Neural progenitor cell (in vitro differentiated cells): Measurements from ENCODE around the gene ABHD2. TPM values are rescaled to one million over a fixed set of nuclear protein-coding genes. Genes with fewer than 3 reads are reported as not detected.

ENCODE experiments used
- DNase-seq: peaks from one replicate; pipeline ENCODE4 v3.0.0-alpha.2; 2016; ENCODE audit warnings: low spot score
- H2AFZ ChIP-seq: fragments of 200-600 bp; sonication (generic); replicated peaks from 2 replicates; pipeline ENCODE4 v1.6.1; 2016; ENCODE audit warnings: antibody characterized with exemption
- H3F3A ChIP-seq: fragments of 200-600 bp; sonication (generic); 2 replicates; pipeline ENCODE4 v1.6.1; 2016; ENCODE audit warnings: antibody characterized with exemption, low read depth
- H3K27ac ChIP-seq: fragments of 200-600 bp; sonication (generic); 2 replicates; pipeline ENCODE4 v1.5.1; 2016; ENCODE audit warnings: mild to moderate bottlenecking
- H3K27me3 ChIP-seq: fragments of 200-600 bp; sonication (generic); 2 replicates; pipeline ENCODE4 v1.6.1; 2016; ENCODE audit warnings: mild to moderate bottlenecking, moderate library complexity
- H3K36me3 ChIP-seq: fragments of 200-600 bp; sonication (generic); 2 replicates; pipeline ENCODE4 v1.5.1; 2016
- H3K4me1 ChIP-seq: fragments of 200-600 bp; sonication (generic); 2 replicates; pipeline ENCODE4 v1.6.1; 2016; ENCODE audit warnings: mixed run types
- H3K4me2 ChIP-seq: fragments of 200-600 bp; sonication (generic); 2 replicates; pipeline ENCODE4 v1.6.1; 2016
- H3K4me3 ChIP-seq: fragments of 200-600 bp; sonication (generic); 2 replicates; pipeline ENCODE4 v1.5.1; 2016
- H3K79me2 ChIP-seq: fragments of 200-600 bp; sonication (generic); 2 replicates; pipeline ENCODE4 v1.6.1; 2016; ENCODE audit warnings: low read depth
- H3K9ac ChIP-seq: fragments of 200-600 bp; sonication (generic); 2 replicates; pipeline ENCODE4 v1.6.1; 2016
- H3K9me3 ChIP-seq: fragments of 200-600 bp; sonication (generic); 2 replicates; pipeline ENCODE4 v1.5.1; 2016; ENCODE audit warnings: low read depth
- H4K20me1 ChIP-seq: fragments of 200-600 bp; sonication (generic); 2 replicates; pipeline ENCODE4 v1.6.1; 2016; ENCODE audit warnings: low read depth
- H3K27ac Mint-ChIP-seq: 3 replicates; pipeline ENCODE4 v1.8.0; 2021; ENCODE audit warnings: mixed read lengths
- H3K27me3 Mint-ChIP-seq: 2 replicates; pipeline ENCODE4 v1.8.0; 2022; ENCODE audit warnings: low read depth, mild to moderate bottlenecking, inconsistent platforms, moderate library complexity, mixed read lengths; ENCODE audit not compliant: insufficient read depth
- H3K36me3 Mint-ChIP-seq: 3 replicates; pipeline ENCODE4 v1.8.0; 2021; ENCODE audit warnings: mixed read lengths
- H3K4me1 Mint-ChIP-seq: 3 replicates; pipeline ENCODE4 v1.8.0; 2021; ENCODE audit warnings: mixed read lengths
- H3K4me3 Mint-ChIP-seq: 3 replicates; pipeline ENCODE4 v1.8.0; 2021; ENCODE audit warnings: mild to moderate bottlenecking, moderate library complexity, mixed read lengths
- H3K9me3 Mint-ChIP-seq: 3 replicates; pipeline ENCODE4 v1.8.0; 2020; ENCODE audit warnings: mixed read lengths
- CTCF ChIP-seq: fragments of 200-600 bp; sonication (generic); IDR thresholded peaks from 2 replicates; pipeline ENCODE4 v1.5.1; 2017; ENCODE audit warnings: antibody characterized with exemption, mild to moderate bottlenecking
- EZH2 ChIP-seq: fragments of 200-600 bp; sonication (generic); IDR thresholded peaks from 2 replicates; pipeline ENCODE4 v1.6.1; 2017; ENCODE audit warnings: antibody characterized with exemption, mild to moderate bottlenecking, moderate library complexity
- EZH2phosphoT487 ChIP-seq: fragments of 200-600 bp; sonication (generic); IDR thresholded peaks from 2 replicates; pipeline ENCODE4 v1.6.1; 2017; ENCODE audit warnings: antibody characterized with exemption
- total RNA-seq: library from RNA; depleted of rRNA; stranded (reverse); fragments of >200 nt; gene quantifications from 2 replicates; pipeline ENCODE4 v1.2.3, GENCODE V29; 2015; ENCODE audit warnings: low replicate concordance

The ABHD2 gene
- total RNA-seq, 1 donor from 2014 or later = 10.9 TPM

DNA sequence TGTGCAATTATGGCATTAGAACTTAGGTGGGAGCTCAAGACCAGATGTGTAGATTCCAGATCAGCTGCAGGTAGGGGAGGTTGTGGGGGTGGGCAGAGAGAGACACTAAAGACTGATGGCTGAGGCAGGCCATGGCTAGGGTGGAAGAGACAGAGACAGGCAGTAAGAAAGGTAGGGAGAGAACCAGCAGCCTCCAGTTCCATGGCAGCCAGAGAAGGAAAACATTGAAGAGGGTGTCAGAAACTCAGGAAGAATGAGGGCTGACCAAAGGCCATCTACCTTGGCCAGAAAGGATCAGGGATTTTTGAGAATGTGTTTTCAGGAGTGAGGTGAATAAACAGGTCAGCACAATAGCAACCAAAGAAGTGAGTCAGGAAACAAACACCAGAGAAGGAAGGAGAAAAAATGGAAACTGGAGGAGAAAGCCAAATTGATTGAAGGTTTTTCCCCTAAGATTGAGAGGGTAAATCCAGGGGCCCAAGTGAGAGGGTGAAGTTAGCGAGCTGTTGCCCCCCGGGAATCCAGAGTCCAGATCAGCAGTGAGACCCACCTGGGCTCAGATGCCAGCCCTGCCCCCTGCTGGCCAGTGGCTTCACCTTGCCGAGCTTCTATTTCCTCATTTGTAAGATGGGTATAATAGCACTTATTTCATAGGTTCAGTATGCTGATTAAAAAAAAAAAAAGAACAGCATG lies 41.0 kb downstream of the ABHD2 start:
- Histone ChIP-seq H3K4me3 (no peak overlapping the region), H2AFZ (no peak overlapping the region), H3F3A (no peaks in the 10 kb centered on the region), H3K27ac (no peak overlapping the region), H3K27me3 (no peaks in the 10 kb centered on the region), H3K4me2 (no peak overlapping the region), H3K9ac (no peak overlapping the region), H4K20me1 (no peaks in the 10 kb centered on the region), H3K4me1 (no peaks in the 10 kb centered on the region), H3K9me3 (no peaks in the 10 kb centered on the region), H3K79me2 (no peaks in the 10 kb centered on the region), H3K36me3 (no peaks in the 10 kb centered on the region)
- H3K9me3 Mint-ChIP-seq = no peaks in the 10 kb centered on the region
- TF ChIP-seq CTCF = peak; percentile 90
- TF ChIP-seq EZH2phosphoT487 = no peak
- no peak for TF ChIP-seq EZH2
- no peak overlapping the region for H3K4me3 Mint-ChIP-seq
- no peak overlapping the region for H3K27ac Mint-ChIP-seq
- peak; percentile 70 for DNase-seq
- no peaks in the 10 kb centered on the region for H3K27me3 Mint-ChIP-seq
- H3K4me1 Mint-ChIP-seq = peaks cover 2% of the 10 kb centered on the region
- peaks cover 13% of the 10 kb centered on the region for H3K36me3 Mint-ChIP-seq

GRCh38 chr15:89129816-89130134 lies 41.5 kb downstream of the ABHD2 start:
- H3K4me3 Mint-ChIP-seq = no peak overlapping the region
- Histone ChIP-seq H3K4me1 (no peaks in the 10 kb centered on the region), H3K79me2 (no peaks in the 10 kb centered on the region), H4K20me1 (no peaks in the 10 kb centered on the region), H3K9me3 (no peaks in the 10 kb centered on the region), H3K27me3 (no peaks in the 10 kb centered on the region), H3K9ac (no peak overlapping the region), H3K36me3 (no peaks in the 10 kb centered on the region), H3K27ac (no peak overlapping the region), H3K4me3 (no peak overlapping the region), H3F3A (no peaks in the 10 kb centered on the region), H2AFZ (no peak overlapping the region), H3K4me2 (no peak overlapping the region)
- no peaks in the 10 kb centered on the region for H3K4me1 Mint-ChIP-seq
- DNase-seq = no peak
- TF ChIP-seq EZH2phosphoT487 (no peak), EZH2 (no peak), CTCF (no peak)
- H3K27me3 Mint-ChIP-seq = no peaks in the 10 kb centered on the region
- peaks cover 13% of the 10 kb centered on the region for H3K36me3 Mint-ChIP-seq
- H3K27ac Mint-ChIP-seq = no peak overlapping the region
- H3K9me3 Mint-ChIP-seq = no peaks in the 10 kb centered on the region

DNA sequence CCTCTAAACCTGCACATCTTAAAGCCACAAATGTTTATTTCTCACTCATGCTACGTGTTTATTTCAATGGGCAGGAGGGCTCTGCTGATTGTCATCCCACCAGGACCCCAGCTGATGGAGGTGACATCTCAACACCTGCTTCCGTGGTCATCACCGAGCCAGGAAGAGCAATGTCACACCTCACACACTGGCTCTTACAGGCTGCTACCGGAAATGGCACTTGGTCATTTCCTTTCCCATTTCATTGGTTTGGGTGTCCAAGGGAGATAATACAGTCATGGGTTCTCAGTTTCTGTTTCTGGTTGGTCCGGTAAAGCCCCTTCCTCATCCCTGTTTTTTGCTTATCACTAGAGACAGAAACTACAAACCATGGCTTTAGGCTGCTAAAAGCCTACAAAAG lies 41.9 kb downstream of the ABHD2 start:
- Histone ChIP-seq H3K4me3 (no peak overlapping the region), H3K27me3 (no peaks in the 10 kb centered on the region), H2AFZ (no peak overlapping the region), H3K4me1 (no peaks in the 10 kb centered on the region), H4K20me1 (no peaks in the 10 kb centered on the region), H3F3A (no peaks in the 10 kb centered on the region), H3K27ac (no peak overlapping the region), H3K9ac (no peak overlapping the region), H3K79me2 (no peaks in the 10 kb centered on the region), H3K36me3 (no peaks in the 10 kb centered on the region), H3K9me3 (no peaks in the 10 kb centered on the region), H3K4me2 (no peak overlapping the region)
- no peak overlapping the region for H3K4me3 Mint-ChIP-seq
- H3K9me3 Mint-ChIP-seq = no peaks in the 10 kb centered on the region
- TF ChIP-seq EZH2 (no peak), CTCF (no peak), EZH2phosphoT487 (no peak)
- no peak overlapping the region for H3K27ac Mint-ChIP-seq
- DNase-seq = no peak
- no peaks in the 10 kb centered on the region for H3K27me3 Mint-ChIP-seq
- peaks cover 13% of the 10 kb centered on the region for H3K36me3 Mint-ChIP-seq
- H3K4me1 Mint-ChIP-seq = no peaks in the 10 kb centered on the region
